NCI-H510A treated with DMSO at 0.1 percent for 48 hours (cell line): ENCODE results near the gene ACTR1B.
"Not testable (repeated sequence)": the region's sequence is repeated elsewhere in the genome, so short reads cannot be mapped to it uniquely, and the experiment has no call there.

ENCODE experiments used
- DNase-seq: peaks from one replicate; lab custom pipeline; 2025; lab: John Stamatoyannopoulos, UW

The ACTR1B gene

GRCh38 chr2:97615746-97616145, 48.1 kb downstream of the ACTR1B start:
- not testable (repeated sequence) for DNase-seq

- not testable (repeated sequence) for DNase-seq
These were observed 51.9 kb downstream of the ACTR1B start for GRCh38 chr2:97611895-97612294.

GRCh38 chr2:97608745-97609144, 55.1 kb downstream of the ACTR1B start:
- DNase-seq: not testable (repeated sequence)
